ENCODE data around the gene APOF.
"Not testable (repeated sequence)": the region's sequence is repeated elsewhere in the genome, so short reads cannot be mapped to it uniquely, and the experiment has no call there.

APOF gene, protein sequence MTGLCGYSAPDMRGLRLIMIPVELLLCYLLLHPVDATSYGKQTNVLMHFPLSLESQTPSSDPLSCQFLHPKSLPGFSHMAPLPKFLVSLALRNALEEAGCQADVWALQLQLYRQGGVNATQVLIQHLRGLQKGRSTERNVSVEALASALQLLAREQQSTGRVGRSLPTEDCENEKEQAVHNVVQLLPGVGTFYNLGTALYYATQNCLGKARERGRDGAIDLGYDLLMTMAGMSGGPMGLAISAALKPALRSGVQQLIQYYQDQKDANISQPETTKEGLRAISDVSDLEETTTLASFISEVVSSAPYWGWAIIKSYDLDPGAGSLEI

DNA sequence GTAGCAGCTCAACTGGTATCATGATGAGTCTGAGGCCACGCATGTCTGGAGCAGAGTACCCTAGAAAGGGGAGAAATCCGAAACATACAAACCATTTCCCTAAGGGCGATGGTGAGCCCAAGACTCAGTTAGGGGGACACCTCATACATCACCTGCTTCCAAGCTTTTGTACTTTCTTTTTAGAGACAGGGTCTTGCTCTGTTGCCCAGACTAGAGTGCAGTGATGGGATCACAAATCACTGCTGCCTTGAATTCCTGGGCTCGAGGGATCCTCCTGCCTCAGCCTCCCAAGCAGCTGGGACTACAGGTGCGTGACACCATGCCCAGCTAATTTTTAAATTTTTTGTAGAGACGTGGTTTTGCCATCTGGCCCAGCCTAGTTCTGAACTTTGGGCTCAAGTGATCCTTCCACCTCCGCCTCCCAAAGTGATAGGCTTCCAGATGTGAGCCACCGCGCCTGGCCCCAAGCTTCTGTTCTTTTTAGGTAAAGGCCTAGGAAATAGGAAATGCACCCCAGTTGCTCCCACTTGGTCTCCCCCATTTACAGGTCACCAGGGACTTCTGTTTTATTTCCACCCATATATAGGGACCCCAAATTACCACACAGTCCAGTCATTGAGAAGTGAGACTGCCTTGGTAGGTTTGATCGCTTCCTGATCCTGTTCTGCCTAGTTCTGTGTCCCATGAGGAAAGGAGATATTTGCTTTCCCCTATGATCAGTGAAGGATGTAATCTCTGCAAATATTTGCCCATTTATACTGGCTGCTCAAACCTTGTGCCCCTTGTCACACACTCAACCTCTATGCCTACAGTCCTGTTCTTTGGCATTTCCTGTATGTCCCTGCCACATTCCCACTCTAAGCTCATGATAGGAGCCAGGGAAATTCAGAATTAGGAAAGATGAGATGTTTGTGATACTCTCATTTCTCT lies at the start of gene APOF:
Gene APOF (minus strand): TSS at position 728 of the 930 bp plus-strand sequence. CDS start 112 bp downstream, at position 616.
- DNase-seq, result no peak

DNA sequence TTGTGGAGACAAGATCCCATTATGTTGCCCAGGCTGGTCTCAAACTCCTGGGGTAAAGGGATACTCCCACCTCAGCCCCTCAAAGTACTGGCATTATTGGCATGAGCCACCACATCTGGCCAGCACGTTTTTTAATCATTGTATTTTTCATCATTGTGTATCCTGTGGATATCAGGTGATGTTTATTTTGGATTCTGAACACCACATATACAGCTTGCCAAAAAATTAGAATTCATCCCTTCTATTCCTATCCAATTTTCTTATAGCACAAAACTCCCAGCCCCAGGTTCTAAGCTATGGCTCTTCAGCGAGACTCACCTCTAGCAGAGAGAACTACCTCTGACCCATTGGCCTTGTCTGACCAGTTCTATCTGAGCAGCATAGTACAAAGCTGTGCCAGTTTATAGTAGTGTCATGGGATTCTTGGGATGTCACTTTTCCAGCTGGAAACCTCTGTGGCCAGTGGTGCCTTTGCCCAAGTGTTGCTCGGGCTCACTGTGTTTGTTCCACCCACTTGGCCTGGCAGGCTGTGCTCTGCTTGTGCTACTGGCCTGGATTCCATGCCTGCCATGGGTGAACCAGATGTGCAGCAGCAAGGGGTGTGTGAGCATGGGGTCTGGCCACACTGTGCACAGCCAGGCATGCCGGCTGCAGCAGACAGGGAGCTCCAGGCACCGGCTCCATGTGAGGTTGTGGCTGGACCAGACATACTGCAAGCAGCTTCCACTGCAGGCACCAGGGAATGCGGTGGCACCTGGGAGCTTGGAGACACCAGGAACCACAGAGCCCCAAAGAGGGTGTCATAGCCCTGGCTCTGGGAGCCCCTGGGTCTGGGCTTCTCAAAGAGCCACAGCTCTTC lies 49.4 kb upstream of the APOF start:
- DNase-seq, result no peak

- no peak for DNase-seq
These were observed 48.1 kb upstream of the APOF start for GRCh38 chr12:56410768-56411167.

- DNase-seq, result no peak
These were observed 46.3 kb upstream of the APOF start for GRCh38 chr12:56408799-56409417.

GRCh38 chr12:56404227-56404626 lies 41.6 kb upstream of the APOF start:
- DNase-seq, result not testable (repeated sequence)

GRCh38 chr12:56401612-56402011 lies 39.0 kb upstream of the APOF start:
- not testable (repeated sequence) for DNase-seq

GRCh38 chr12:56401125-56401524 lies 38.5 kb upstream of the APOF start:
- not testable (repeated sequence) for DNase-seq

DNA sequence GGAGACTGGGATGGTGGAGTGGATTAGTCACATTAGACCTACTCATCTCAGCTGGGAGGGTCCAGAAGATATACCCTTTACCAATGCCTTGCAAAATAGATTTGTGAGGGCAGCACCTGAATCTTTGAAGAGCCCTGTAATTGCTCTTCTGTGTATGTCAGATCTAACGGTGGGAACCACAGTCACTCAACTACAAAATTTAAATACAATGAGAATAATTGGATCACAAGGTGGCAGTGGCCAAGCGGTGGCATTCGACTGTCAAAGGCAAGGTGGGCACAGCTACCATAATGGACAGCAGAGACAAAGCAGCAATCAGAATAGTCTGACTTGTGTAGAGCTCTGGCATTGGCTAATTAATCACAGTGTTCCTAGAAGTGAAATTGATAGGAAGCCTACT lies 36.8 kb upstream of the APOF start:
- DNase-seq, result not testable (repeated sequence)

GRCh38 chr12:56398324-56398723 lies 35.7 kb upstream of the APOF start:
- no peak for DNase-seq

GRCh38 chr12:56392331-56392730 lies 29.7 kb upstream of the APOF start:
- DNase-seq, result no peak

- no peak for DNase-seq
These were observed 29.1 kb upstream of the APOF start for GRCh38 chr12:56391721-56392120.

DNA sequence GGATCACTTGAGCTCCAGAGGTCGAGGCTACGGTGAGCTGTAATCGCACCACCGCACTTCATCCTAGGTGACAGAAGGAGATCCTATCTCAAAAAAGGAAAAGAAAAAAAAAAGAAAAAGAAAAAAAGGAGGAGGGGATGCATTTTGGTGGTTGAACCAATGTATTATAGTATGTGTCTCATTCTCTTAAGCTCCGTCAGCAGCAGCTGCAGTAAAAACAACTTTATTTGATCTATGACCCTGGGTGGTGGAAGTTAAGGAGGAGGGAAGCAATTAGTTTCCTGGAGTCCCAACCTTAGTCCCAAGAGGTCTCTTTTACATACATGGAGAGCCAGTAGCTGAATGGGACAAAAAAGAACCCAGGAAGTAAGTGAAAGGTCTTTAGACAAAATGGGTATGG lies 26.8 kb upstream of the APOF start:
- no peak for DNase-seq

DNA sequence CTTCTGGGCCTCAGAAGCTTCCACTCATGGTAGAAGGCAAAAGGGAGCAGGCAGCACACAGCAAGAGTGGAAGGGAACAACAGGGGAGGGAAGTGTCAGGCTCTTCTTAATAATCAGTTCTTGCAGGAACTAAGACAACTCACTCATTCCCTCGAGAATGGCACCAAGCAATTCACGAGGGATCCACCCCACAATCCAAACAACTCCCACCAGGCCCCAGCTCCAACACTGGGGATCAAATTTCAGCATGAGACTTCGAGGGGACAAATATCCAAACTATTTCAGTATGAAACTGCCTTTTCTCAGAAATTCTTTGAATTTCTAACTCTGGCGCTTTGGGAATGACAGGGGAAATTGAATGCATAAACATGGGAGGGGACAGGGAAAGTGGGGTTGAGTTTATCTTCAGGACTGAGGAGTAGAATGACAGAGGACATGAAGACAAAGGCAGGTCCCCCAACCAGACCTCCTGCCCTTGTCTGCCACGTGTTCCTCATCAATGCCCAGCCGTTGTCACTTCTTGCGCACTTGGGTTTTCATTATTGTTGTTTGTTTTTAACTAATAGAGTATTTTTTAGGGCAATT lies 24.6 kb upstream of the APOF start:
- DNase-seq, result no peak

DNA sequence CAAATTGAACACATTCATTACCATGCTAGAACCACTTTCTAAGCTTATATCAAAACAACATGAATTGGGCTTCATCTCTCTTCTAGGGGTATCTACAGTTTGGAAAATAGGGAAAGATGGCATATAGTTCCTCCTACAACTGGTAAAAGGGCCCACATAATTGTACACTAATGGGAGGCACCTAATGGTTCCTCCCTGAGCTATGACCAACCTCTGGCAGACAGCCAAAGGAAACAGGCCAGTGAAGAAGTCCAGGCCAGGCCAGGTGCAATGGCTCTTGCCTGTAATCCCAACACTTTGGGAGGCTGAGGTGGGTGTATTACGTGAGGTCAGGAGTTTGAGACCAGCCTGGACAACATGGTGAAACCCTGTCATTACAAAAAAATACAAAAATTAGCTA lies 23.2 kb upstream of the APOF start:
- no peak for DNase-seq

GRCh38 chr12:56382611-56383010 lies 20.0 kb upstream of the APOF start:
- DNase-seq, result no peak

DNA sequence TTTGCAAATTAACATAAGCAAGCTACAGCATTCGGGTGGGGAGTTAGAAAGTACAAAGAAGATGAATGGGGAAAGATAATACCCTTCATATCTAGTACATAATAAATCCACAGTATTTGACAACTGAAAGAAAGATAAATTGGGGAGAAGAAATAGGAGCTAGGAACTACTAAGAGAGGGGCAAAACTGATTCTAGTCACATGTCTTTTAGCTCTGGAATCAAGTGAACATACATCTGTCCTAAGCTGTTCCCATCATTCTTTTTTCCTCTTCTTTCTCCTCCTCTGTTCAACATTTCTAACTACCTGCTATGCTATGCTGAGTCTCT lies 15.3 kb upstream of the APOF start:
- DNase-seq, result no peak

DNA sequence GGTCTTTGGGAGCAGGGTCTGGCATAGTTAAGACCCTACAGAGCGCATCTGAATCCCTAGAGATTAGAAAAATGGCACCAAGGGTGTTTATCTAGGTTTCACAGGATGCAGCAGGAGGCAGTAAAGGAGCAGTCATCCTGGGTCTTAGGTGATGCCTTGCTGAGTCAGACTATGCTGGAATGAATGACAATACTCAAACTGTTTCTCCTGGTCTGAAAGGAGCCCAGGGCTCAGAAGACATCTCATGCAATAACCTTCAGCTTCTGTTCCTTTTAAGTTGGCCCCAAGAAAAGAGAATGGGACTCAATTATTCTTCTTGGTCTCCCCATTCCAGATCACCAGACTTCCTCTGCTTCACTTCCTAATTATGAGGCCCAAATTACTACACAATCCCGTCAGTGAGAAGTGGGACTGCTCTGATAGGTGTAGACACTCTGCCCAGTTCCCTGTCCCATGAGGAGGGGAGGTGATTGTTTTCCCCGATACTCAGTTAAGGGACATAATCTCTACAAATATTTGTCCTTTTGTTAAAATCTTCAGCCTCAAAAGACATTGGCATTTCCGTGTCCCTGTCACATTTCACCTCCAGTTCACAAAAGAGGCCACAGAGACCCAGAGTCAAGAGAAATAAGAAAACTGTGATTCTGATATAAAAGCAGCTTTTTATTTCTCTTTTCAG lies 14.8 kb upstream of the APOF start:
- DNase-seq, result no peak

DNA sequence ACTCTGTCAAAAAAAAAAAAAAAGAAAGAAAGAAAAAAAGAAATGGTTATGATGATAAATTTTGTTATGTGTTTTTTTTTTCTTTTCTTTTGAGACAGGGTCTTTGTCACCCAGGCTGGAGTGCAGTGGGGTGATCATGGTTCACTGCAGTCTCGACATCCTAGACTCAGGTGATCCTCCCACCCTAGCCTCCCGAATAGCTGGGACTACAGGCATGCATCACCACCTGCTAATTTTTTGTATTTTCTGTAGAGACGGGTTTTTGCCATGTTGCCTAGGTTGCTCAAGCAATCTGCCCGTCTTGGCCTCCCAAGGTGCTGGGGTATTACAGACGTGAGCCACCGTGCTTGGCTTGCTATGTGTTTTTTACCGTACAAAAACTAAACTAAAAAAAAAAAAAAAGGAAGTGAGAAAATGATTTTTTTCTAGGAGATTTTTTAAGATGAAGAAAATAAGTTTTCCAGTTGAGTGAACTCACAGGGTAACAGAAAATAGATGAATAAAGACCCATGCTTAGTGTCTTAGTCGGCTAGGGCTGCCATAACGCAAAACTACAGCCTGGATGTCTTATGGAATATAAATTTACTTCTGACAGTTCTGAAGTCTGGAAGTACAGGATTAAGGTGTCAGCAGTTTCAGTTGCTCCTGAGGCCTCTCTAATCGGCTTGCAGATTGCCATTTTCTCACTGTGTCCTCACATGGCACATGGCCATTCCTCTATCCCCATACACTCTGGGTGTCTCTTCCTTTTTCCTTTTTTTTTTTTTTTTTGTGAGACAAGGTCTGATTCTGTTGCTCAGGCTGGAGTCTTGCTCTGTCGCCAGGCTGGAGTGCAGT lies 13.2 kb upstream of the APOF start:
- DNase-seq, result peak; percentile 47

- peak; percentile 49 for DNase-seq
These were observed 12.3 kb upstream of the APOF start for GRCh38 chr12:56374726-56375597.

DNA sequence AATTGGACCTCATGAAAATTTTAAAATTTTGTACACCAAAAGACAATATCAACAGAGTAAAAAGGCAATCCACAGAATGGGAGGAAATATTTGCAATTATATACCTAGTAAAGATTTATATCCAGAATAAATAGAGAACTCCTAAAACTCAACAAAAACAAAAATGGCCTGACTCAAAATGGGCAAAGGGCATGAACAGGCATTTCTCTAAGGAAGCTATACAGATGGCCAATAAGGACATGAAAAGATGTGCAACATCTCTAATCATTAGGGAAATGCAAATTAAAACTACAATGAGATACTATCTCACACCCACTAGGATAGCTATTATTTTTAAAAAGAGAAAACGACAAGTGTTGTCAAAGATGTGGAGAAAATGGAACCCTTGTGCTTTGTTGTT lies 10.9 kb upstream of the APOF start:
- DNase-seq, result no peak

Data from MV-4-11 (cell line).